ENCODE data around the gene PDCD10.

Gene PDCD10

DNA sequence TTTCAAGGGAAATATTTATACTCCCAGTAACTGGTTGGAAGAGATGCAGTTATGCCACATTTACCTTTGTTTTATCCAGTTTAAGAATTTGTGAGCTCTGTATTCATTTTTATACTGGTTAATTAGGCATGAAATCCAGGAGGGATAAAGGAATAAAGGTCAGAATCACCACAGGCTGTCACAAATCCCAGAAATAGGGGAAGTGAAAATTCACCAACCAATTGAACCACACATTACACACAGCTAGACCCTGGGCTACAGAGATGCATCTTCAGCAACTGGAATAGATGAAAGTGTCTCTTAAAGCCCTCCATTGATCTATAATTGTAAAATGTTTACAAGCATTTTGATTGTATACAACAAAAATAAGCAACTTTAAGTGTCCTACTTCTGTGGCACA lies 19.4 kb upstream of the PDCD10 start:
- H3K4me1 ChIP-seq (ENCODE audit: insufficient read depth, poor library complexity, severe bottlenecking) = no peaks in the 10 kb centered on the region
- H3K9me3 ChIP-seq (ENCODE audit: severe bottlenecking) = no peaks in the 10 kb centered on the region
- no peaks in the 10 kb centered on the region for H3K36me3 ChIP-seq (ENCODE audit: low read depth)
- H3K4me3 ChIP-seq (ENCODE audit: severe bottlenecking) = no peak overlapping the region
- no peaks in the 10 kb centered on the region for H3K27me3 ChIP-seq (ENCODE audit: insufficient read depth, poor library complexity, severe bottlenecking)
- DNase-seq (ENCODE audit: low spot score) = no peak
- TF ChIP-seq, protein P1, sequence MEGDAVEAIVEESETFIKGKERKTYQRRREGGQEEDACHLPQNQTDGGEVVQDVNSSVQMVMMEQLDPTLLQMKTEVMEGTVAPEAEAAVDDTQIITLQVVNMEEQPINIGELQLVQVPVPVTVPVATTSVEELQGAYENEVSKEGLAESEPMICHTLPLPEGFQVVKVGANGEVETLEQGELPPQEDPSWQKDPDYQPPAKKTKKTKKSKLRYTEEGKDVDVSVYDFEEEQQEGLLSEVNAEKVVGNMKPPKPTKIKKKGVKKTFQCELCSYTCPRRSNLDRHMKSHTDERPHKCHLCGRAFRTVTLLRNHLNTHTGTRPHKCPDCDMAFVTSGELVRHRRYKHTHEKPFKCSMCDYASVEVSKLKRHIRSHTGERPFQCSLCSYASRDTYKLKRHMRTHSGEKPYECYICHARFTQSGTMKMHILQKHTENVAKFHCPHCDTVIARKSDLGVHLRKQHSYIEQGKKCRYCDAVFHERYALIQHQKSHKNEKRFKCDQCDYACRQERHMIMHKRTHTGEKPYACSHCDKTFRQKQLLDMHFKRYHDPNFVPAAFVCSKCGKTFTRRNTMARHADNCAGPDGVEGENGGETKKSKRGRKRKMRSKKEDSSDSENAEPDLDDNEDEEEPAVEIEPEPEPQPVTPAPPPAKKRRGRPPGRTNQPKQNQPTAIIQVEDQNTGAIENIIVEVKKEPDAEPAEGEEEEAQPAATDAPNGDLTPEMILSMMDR (IDR thresholded peaks at IDR 0.05; ENCODE audit: poor library complexity, severe bottlenecking) = no peak
- ATAC-seq (ENCODE audit: low read depth) = no peak
- no peak overlapping the region for H3K27ac ChIP-seq (ENCODE audit: poor library complexity, severe bottlenecking)

GRCh38 chr3:167750272-167750971 lies 15.7 kb upstream of the PDCD10 start:
- Histone ChIP-seq H3K36me3 (ENCODE audit: low read depth) (no peaks in the 10 kb centered on the region), H3K27me3 (ENCODE audit: insufficient read depth, poor library complexity, severe bottlenecking) (no peaks in the 10 kb centered on the region), H3K9me3 (ENCODE audit: severe bottlenecking) (no peaks in the 10 kb centered on the region), H3K4me1 (ENCODE audit: insufficient read depth, poor library complexity, severe bottlenecking) (no peaks in the 10 kb centered on the region), H3K4me3 (ENCODE audit: severe bottlenecking) (no peak overlapping the region), H3K27ac (ENCODE audit: poor library complexity, severe bottlenecking) (no peak overlapping the region)
- TF ChIP-seq, protein P1 (IDR thresholded peaks at IDR 0.05; ENCODE audit: poor library complexity, severe bottlenecking) = no peak
- no peak for ATAC-seq (ENCODE audit: low read depth)
- no peak for DNase-seq (ENCODE audit: low spot score)

GRCh38 chr3:167749728-167750127 lies 15.0 kb upstream of the PDCD10 start:
- H3K27ac ChIP-seq (ENCODE audit: poor library complexity, severe bottlenecking) = no peak overlapping the region
- no peaks in the 10 kb centered on the region; the same call in 1 of the 2 replicates for H3K36me3 ChIP-seq (ENCODE audit: low read depth)
- no peak overlapping the region for H3K4me3 ChIP-seq (ENCODE audit: severe bottlenecking)
- no peaks in the 10 kb centered on the region for H3K27me3 ChIP-seq (ENCODE audit: insufficient read depth, poor library complexity, severe bottlenecking)
- no peak for ATAC-seq (ENCODE audit: low read depth)
- no peaks in the 10 kb centered on the region for H3K9me3 ChIP-seq (ENCODE audit: severe bottlenecking)
- TF ChIP-seq, protein P1 (IDR thresholded peaks at IDR 0.05; ENCODE audit: poor library complexity, severe bottlenecking) = no peak
- no peak for DNase-seq (ENCODE audit: low spot score)
- no peaks in the 10 kb centered on the region for H3K4me1 ChIP-seq (ENCODE audit: insufficient read depth, poor library complexity, severe bottlenecking)

- H3K36me3 ChIP-seq (ENCODE audit: low read depth) = no peaks in the 10 kb centered on the region; the same call in 1 of the 2 replicates
- ATAC-seq (ENCODE audit: low read depth) (no peak), DNase-seq (ENCODE audit: low spot score) (no peak)
- H3K4me3 ChIP-seq (ENCODE audit: severe bottlenecking) = no peak overlapping the region
- TF ChIP-seq, protein P1 (IDR thresholded peaks at IDR 0.05; ENCODE audit: poor library complexity, severe bottlenecking) = no peak
- H3K4me1 ChIP-seq (ENCODE audit: insufficient read depth, poor library complexity, severe bottlenecking) = no peaks in the 10 kb centered on the region
- H3K9me3 ChIP-seq (ENCODE audit: severe bottlenecking) = no peaks in the 10 kb centered on the region
- no peaks in the 10 kb centered on the region for H3K27me3 ChIP-seq (ENCODE audit: insufficient read depth, poor library complexity, severe bottlenecking)
- no peak overlapping the region for H3K27ac ChIP-seq (ENCODE audit: poor library complexity, severe bottlenecking)
These were observed 14.5 kb upstream of the PDCD10 start for GRCh38 chr3:167749209-167749608.

DNA sequence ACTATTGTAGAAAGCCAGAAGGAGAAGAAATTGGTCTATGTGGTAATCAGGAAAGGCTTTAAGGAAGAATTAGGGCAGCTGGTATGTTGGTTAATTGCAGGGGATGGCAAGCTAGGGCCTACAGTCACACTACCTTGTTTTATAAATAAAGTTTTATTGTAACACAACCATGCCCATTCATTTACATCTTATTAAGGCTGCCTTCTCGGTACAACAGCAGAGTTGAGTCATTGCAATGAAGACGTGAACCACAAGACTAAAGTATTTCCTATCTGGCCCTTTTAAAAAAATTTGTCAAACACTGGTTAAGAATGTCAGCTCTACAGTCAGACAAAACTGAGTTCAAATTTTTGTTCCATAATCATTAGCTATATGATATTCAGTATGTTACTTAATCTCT lies 9.1 kb upstream of the PDCD10 start:
- Histone ChIP-seq H3K27me3 (ENCODE audit: insufficient read depth, poor library complexity, severe bottlenecking) (no peaks in the 10 kb centered on the region), H3K4me1 (ENCODE audit: insufficient read depth, poor library complexity, severe bottlenecking) (no peaks in the 10 kb centered on the region), H3K4me3 (ENCODE audit: severe bottlenecking) (no peak overlapping the region), H3K36me3 (ENCODE audit: low read depth) (no peaks in the 10 kb centered on the region; the same call in 1 of the 2 replicates), H3K27ac (ENCODE audit: poor library complexity, severe bottlenecking) (no peak overlapping the region), H3K9me3 (ENCODE audit: severe bottlenecking) (no peaks in the 10 kb centered on the region)
- ATAC-seq (ENCODE audit: low read depth) = no peak
- no peak for DNase-seq (ENCODE audit: low spot score)
- TF ChIP-seq, protein P1 (IDR thresholded peaks at IDR 0.05; ENCODE audit: poor library complexity, severe bottlenecking) = no peak

Data from RWPE2 (cell line).